HUES6 (cell line): ENCODE results near the gene FBLN2.

Source experiments
- H3K27ac ChIP-seq: 2 replicates; pipeline ENCODE4 v1.7.0; 2013; ENCODE audit warnings: low read depth, mild to moderate bottlenecking, low read length, inconsistent platforms
- H3K27me3 ChIP-seq: 2 replicates; pipeline ENCODE4 v1.6.1; 2013; ENCODE audit warnings: low read length; ENCODE audit not compliant: control insufficient read depth, insufficient read depth
- H3K36me3 ChIP-seq: 2 replicates; pipeline ENCODE4 v1.6.1; 2013; ENCODE audit warnings: low read length; ENCODE audit not compliant: control insufficient read depth, insufficient read depth
- H3K4me1 ChIP-seq: 2 replicates; pipeline ENCODE4 v1.6.1; 2013; ENCODE audit warnings: low read length; ENCODE audit not compliant: control insufficient read depth, insufficient read depth
- H3K4me3 ChIP-seq: 2 replicates; pipeline ENCODE4 v1.5.1; 2013; ENCODE audit warnings: low read depth, low read length
- H3K9ac ChIP-seq: one replicate; pipeline ENCODE4 v1.6.1; 2013; ENCODE audit warnings: mild to moderate bottlenecking, low read length
- H3K9me3 ChIP-seq: 2 replicates; pipeline ENCODE4 v1.6.1; 2013; ENCODE audit warnings: low read depth, low read length; ENCODE audit not compliant: control insufficient read depth, insufficient read depth

The FBLN2 gene

GRCh38 chr3:13579063-13579462, 30.1 kb downstream of the FBLN2 start:
- H3K4me1 ChIP-seq = peaks cover 31% of the 10 kb centered on the region
- no peaks in the 10 kb centered on the region for H3K36me3 ChIP-seq

GRCh38 chr3:13580256-13581023, 31.5 kb downstream of the FBLN2 start:
- H3K27ac ChIP-seq = no peak overlapping the region
- H3K4me1 ChIP-seq = peaks cover 17% of the 10 kb centered on the region
- H3K27me3 ChIP-seq = no peaks in the 10 kb centered on the region
- H3K9me3 ChIP-seq = no peaks in the 10 kb centered on the region
- no peak overlapping the region for H3K4me3 ChIP-seq
- no peak overlapping the region for H3K9ac ChIP-seq
- H3K36me3 ChIP-seq = no peaks in the 10 kb centered on the region

More at GRCh38 chr3:13579063-13579462, 30.1 kb downstream of the FBLN2 start:
- H3K27me3 ChIP-seq = no peaks in the 10 kb centered on the region
- no peak overlapping the region for H3K27ac ChIP-seq
- no peak overlapping the region for H3K9ac ChIP-seq
- no peaks in the 10 kb centered on the region for H3K9me3 ChIP-seq
- H3K4me3 ChIP-seq = no peak overlapping the region

- Histone ChIP-seq H3K27me3 (no peaks in the 10 kb centered on the region), H3K9me3 (no peaks in the 10 kb centered on the region), H3K27ac (no peak overlapping the region), H3K4me1 (peaks cover 8% of the 10 kb centered on the region; the same call in 1 of the 2 replicates), H3K9ac (no peak overlapping the region), H3K36me3 (no peaks in the 10 kb centered on the region), H3K4me3 (no peak overlapping the region)
These were observed 32.8 kb downstream of the FBLN2 start for GRCh38 chr3:13581485-13582365.

- H3K27me3 ChIP-seq = no peaks in the 10 kb centered on the region
- no peaks in the 10 kb centered on the region for H3K36me3 ChIP-seq
- H3K9me3 ChIP-seq = no peaks in the 10 kb centered on the region
- H3K27ac ChIP-seq = no peak overlapping the region
- no peak overlapping the region for H3K9ac ChIP-seq
- peaks cover 15% of the 10 kb centered on the region for H3K4me1 ChIP-seq
- H3K4me3 ChIP-seq = no peak overlapping the region
These were observed 33.7 kb downstream of the FBLN2 start for GRCh38 chr3:13582366-13583250.

GRCh38 chr3:13583251-13584180, 34.6 kb downstream of the FBLN2 start:
- Histone ChIP-seq H3K9ac (no peak overlapping the region), H3K36me3 (no peaks in the 10 kb centered on the region), H3K27me3 (no peaks in the 10 kb centered on the region), H3K4me3 (no peak overlapping the region), H3K9me3 (no peaks in the 10 kb centered on the region), H3K27ac (no peak overlapping the region), H3K4me1 (peaks cover 23% of the 10 kb centered on the region)

GRCh38 chr3:13584427-13584891, 35.5 kb downstream of the FBLN2 start:
- Histone ChIP-seq H3K9ac (no peak overlapping the region), H3K27me3 (no peaks in the 10 kb centered on the region), H3K27ac (no peak overlapping the region), H3K4me1 (peaks cover 23% of the 10 kb centered on the region), H3K9me3 (no peaks in the 10 kb centered on the region), H3K4me3 (no peak overlapping the region), H3K36me3 (no peaks in the 10 kb centered on the region)

- Histone ChIP-seq H3K36me3 (no peaks in the 10 kb centered on the region), H3K4me1 (peaks cover 23% of the 10 kb centered on the region), H3K9ac (no peak overlapping the region), H3K27me3 (no peaks in the 10 kb centered on the region), H3K4me3 (no peak overlapping the region), H3K9me3 (no peaks in the 10 kb centered on the region), H3K27ac (no peak overlapping the region)
These were observed 36.0 kb downstream of the FBLN2 start for GRCh38 chr3:13584901-13585300.

- H3K27me3 ChIP-seq = no peaks in the 10 kb centered on the region
- H3K9ac ChIP-seq = no peak overlapping the region
- H3K4me3 ChIP-seq = no peak overlapping the region
- H3K9me3 ChIP-seq = no peaks in the 10 kb centered on the region
- H3K4me1 ChIP-seq = peaks cover 22% of the 10 kb centered on the region
- no peaks in the 10 kb centered on the region for H3K36me3 ChIP-seq
- H3K27ac ChIP-seq = no peak overlapping the region; the same call in 1 of the 2 replicates
These were observed 38.5 kb downstream of the FBLN2 start for GRCh38 chr3:13587442-13587841.

- no peaks in the 10 kb centered on the region for H3K27me3 ChIP-seq
- no peaks in the 10 kb centered on the region for H3K36me3 ChIP-seq
- H3K4me3 ChIP-seq = no peak overlapping the region
- no peak overlapping the region for H3K9ac ChIP-seq
- H3K9me3 ChIP-seq = no peaks in the 10 kb centered on the region
- H3K27ac ChIP-seq = no peak overlapping the region
- H3K4me1 ChIP-seq = peaks cover 18% of the 10 kb centered on the region
These were observed 39.3 kb downstream of the FBLN2 start for GRCh38 chr3:13588221-13588701.

GRCh38 chr3:13588993-13589392, 40.1 kb downstream of the FBLN2 start:
- Histone ChIP-seq H3K4me1 (peaks cover 18% of the 10 kb centered on the region), H3K4me3 (no peak overlapping the region), H3K9ac (no peak overlapping the region), H3K27me3 (no peaks in the 10 kb centered on the region), H3K27ac (no peak overlapping the region), H3K36me3 (no peaks in the 10 kb centered on the region), H3K9me3 (no peaks in the 10 kb centered on the region)
